ENCODE data around the gene ADAM12.

- no peak for TF ChIP-seq CTCF (IDR thresholded peaks at IDR 0.05)
- TF ChIP-seq POLR2A (IDR thresholded peaks at IDR 0.05) = no peak
These were observed 19.1 kb downstream of the ADAM12 start for GRCh38 chr10:126369125-126369710.
